ENCODE results near the gene TOE1. TPM values are rescaled to one million over a fixed set of nuclear protein-coding genes. Genes with fewer than 3 reads are reported as not detected.

The TOE1 gene
- total RNA-seq, 1 donor from 2014 or later = 7.5 TPM

- Mint-ChIP-seq H3K27me3 (ENCODE audit: unreplicated experiment) (peaks cover 5% of the 10 kb centered on the region), H3K36me3 (ENCODE audit: unreplicated experiment) (no peaks in the 10 kb centered on the region), H3K4me3 (ENCODE audit: unreplicated experiment) (peak within 1 kb of the TSS; percentile 82), H3K4me1 (ENCODE audit: low read depth, unreplicated experiment) (peaks cover 9% of the 10 kb centered on the region), H3K9me3 (ENCODE audit: unreplicated experiment) (peaks cover 8% of the 10 kb centered on the region), H3K27ac (ENCODE audit: unreplicated experiment) (peak within 1 kb of the TSS; percentile 33)
- no peak for TF ChIP-seq CTCF (IDR thresholded peaks at IDR 0.05; ENCODE audit: partially characterized antibody, unreplicated experiment)
- peak; percentile 84 for DNase-seq
Observed at GRCh38 chr1:45326627-45327623, 13.0 kb upstream of the TOE1 start, which contains the start of gene HPDL. TSS of gene HPDL (plus strand) at chr1:45326895. CDS start at chr1:45327149, 254 bp downstream.

GRCh38 chr1:45327644-45328515 is 12.1 kb upstream of the TOE1 start:
- no peak for DNase-seq
- peaks cover 8% of the 10 kb centered on the region for H3K9me3 Mint-ChIP-seq (ENCODE audit: unreplicated experiment)
- no peak for TF ChIP-seq CTCF (IDR thresholded peaks at IDR 0.05; ENCODE audit: partially characterized antibody, unreplicated experiment)
- no peak overlapping the region for H3K27ac Mint-ChIP-seq (ENCODE audit: unreplicated experiment)
- no peaks in the 10 kb centered on the region for H3K36me3 Mint-ChIP-seq (ENCODE audit: unreplicated experiment)
- H3K4me1 Mint-ChIP-seq (ENCODE audit: low read depth, unreplicated experiment) = peaks cover 9% of the 10 kb centered on the region
- H3K27me3 Mint-ChIP-seq (ENCODE audit: unreplicated experiment) = peaks cover 5% of the 10 kb centered on the region
- peak overlapping the region; percentile 57 for H3K4me3 Mint-ChIP-seq (ENCODE audit: unreplicated experiment)

GRCh38 chr1:45328680-45329079 is 11.3 kb upstream of the TOE1 start:
- DNase-seq = no peak
- Mint-ChIP-seq H3K9me3 (ENCODE audit: unreplicated experiment) (peaks cover 8% of the 10 kb centered on the region), H3K27me3 (ENCODE audit: unreplicated experiment) (peaks cover 5% of the 10 kb centered on the region), H3K4me3 (ENCODE audit: unreplicated experiment) (peak overlapping the region; percentile 71), H3K4me1 (ENCODE audit: low read depth, unreplicated experiment) (peaks cover 9% of the 10 kb centered on the region), H3K36me3 (ENCODE audit: unreplicated experiment) (no peaks in the 10 kb centered on the region), H3K27ac (ENCODE audit: unreplicated experiment) (no peak overlapping the region)
- TF ChIP-seq CTCF (IDR thresholded peaks at IDR 0.05; ENCODE audit: partially characterized antibody, unreplicated experiment) = no peak

GRCh38 chr1:45329445-45329844 is 10.5 kb upstream of the TOE1 start:
- Mint-ChIP-seq H3K9me3 (ENCODE audit: unreplicated experiment) (peaks cover 7% of the 10 kb centered on the region), H3K27ac (ENCODE audit: unreplicated experiment) (no peak overlapping the region)

More at GRCh38 chr1:45329445-45329844, 10.5 kb upstream of the TOE1 start:
- no peak for DNase-seq
- Mint-ChIP-seq H3K4me1 (ENCODE audit: low read depth, unreplicated experiment) (peaks cover 9% of the 10 kb centered on the region), H3K4me3 (ENCODE audit: unreplicated experiment) (no peak overlapping the region), H3K27me3 (ENCODE audit: unreplicated experiment) (peaks cover 5% of the 10 kb centered on the region), H3K36me3 (ENCODE audit: unreplicated experiment) (no peaks in the 10 kb centered on the region)
- TF ChIP-seq CTCF (IDR thresholded peaks at IDR 0.05; ENCODE audit: partially characterized antibody, unreplicated experiment) = no peak
